OCI-LY3 (cell line): Measurements from ENCODE around the gene GRM8.

Experiments used
- H2AFZ ChIP-seq: fragments of 200-600, 300-600 bp; shearing (Covaris generic); 2 replicates; pipeline ENCODE4 v1.6.0; 2014; ENCODE audit warnings: antibody characterized with exemption, low read depth, low read length
- H3K27ac ChIP-seq: fragments of 200-600, 300-600 bp; sonication (generic); 2 replicates; pipeline ENCODE4 v1.5.1; 2014; ENCODE audit warnings: mild to moderate bottlenecking, low read length, moderate library complexity, mixed read lengths
- H3K27me3 ChIP-seq: fragments of 200-600, 300-600 bp; sonication (generic); 2 replicates; pipeline ENCODE4 v1.6.1; 2014; ENCODE audit warnings: low read depth, low read length, mixed read lengths
- H3K36me3 ChIP-seq: fragments of 200-600, 300-600 bp; sonication (generic); replicated peaks from 2 replicates; pipeline ENCODE3; 2014; ENCODE audit warnings: low read depth, low read length, mixed read lengths
- H3K4me1 ChIP-seq: fragments of 300-600, 200-600 bp; sonication (generic); 2 replicates; pipeline ENCODE4 v1.6.1; 2014; ENCODE audit warnings: low read length, mixed read lengths
- H3K4me2 ChIP-seq: fragments of 200-600, 300-600 bp; sonication (generic); 2 replicates; pipeline ENCODE4 v1.6.1; 2014; ENCODE audit warnings: low read length, mixed read lengths
- H3K4me3 ChIP-seq: fragments of 300-600, 200-600 bp; sonication (generic); 2 replicates; pipeline ENCODE4 v1.5.1; 2014; ENCODE audit warnings: antibody characterized with exemption, mild to moderate bottlenecking, low read length, moderate library complexity
- H3K79me2 ChIP-seq: fragments of 300-600, 200-600 bp; shearing (Covaris generic); 2 replicates; pipeline ENCODE4 v1.6.1; 2014; ENCODE audit warnings: mild to moderate bottlenecking, low read length, mixed read lengths
- H3K9ac ChIP-seq: fragments of 300-600, 200-600 bp; shearing (Covaris generic); 2 replicates; pipeline ENCODE4 v1.6.0; 2014; ENCODE audit warnings: mild to moderate bottlenecking, low read length, moderate library complexity
- H3K9me3 ChIP-seq: fragments of 200-600, 300-600 bp; shearing (Covaris generic); 2 replicates; pipeline ENCODE4 v1.6.1; 2014; ENCODE audit warnings: low read length, mixed read lengths; ENCODE audit not compliant: insufficient read depth
- H4K20me1 ChIP-seq: fragments of 200-600, 300-600 bp; sonication (generic); 2 replicates; pipeline ENCODE4 v1.6.1; 2016; ENCODE audit warnings: low read length, mixed read lengths; ENCODE audit not compliant: insufficient read depth
- CTCF ChIP-seq: fragments of 200-600, 300-600 bp; sonication (generic); IDR thresholded peaks from 2 replicates; pipeline ENCODE4 v1.5.1; 2014; ENCODE audit warnings: antibody characterized with exemption, low read length, low read depth
- EZH2phosphoT487 ChIP-seq: fragments of 200-600 bp; shearing (Covaris generic); IDR thresholded peaks from 2 replicates; pipeline ENCODE4 v1.6.1; 2018; ENCODE audit warnings: antibody characterized with exemption, mixed run types, low read depth

GRM8 gene

GRCh38 chr7:126973066-126973465 lies 279.7 kb downstream of the GRM8 start:
- H3K27me3 ChIP-seq, result no peaks in the 10 kb centered on the region
- H3K4me1 ChIP-seq, result no peaks in the 10 kb centered on the region
- TF ChIP-seq CTCF, result no peak
- H3K27ac ChIP-seq, result no peak overlapping the region
- no peaks in the 10 kb centered on the region for H4K20me1 ChIP-seq
- H3K4me3 ChIP-seq, result no peak overlapping the region
- no peak overlapping the region for H3K4me2 ChIP-seq
- H3K9me3 ChIP-seq, result no peaks in the 10 kb centered on the region
- H3K9ac ChIP-seq, result no peak overlapping the region
- H2AFZ ChIP-seq, result no peak overlapping the region
- H3K36me3 ChIP-seq, result no peaks in the 10 kb centered on the region
- H3K79me2 ChIP-seq, result no peaks in the 10 kb centered on the region

GRCh38 chr7:126972571-126972970 lies 280.2 kb downstream of the GRM8 start:
- H3K9me3 ChIP-seq, result no peaks in the 10 kb centered on the region
- no peak overlapping the region for H3K27ac ChIP-seq
- no peak overlapping the region for H3K4me2 ChIP-seq
- H3K27me3 ChIP-seq, result no peaks in the 10 kb centered on the region
- no peak overlapping the region for H3K4me3 ChIP-seq
- TF ChIP-seq CTCF (no peak), EZH2phosphoT487 (no peak)
- no peaks in the 10 kb centered on the region for H4K20me1 ChIP-seq
- H2AFZ ChIP-seq, result no peak overlapping the region
- no peak overlapping the region for H3K9ac ChIP-seq
- no peaks in the 10 kb centered on the region for H3K36me3 ChIP-seq
- H3K79me2 ChIP-seq, result no peaks in the 10 kb centered on the region
- no peaks in the 10 kb centered on the region for H3K4me1 ChIP-seq

- H3K4me3 ChIP-seq, result no peak overlapping the region
- no peaks in the 10 kb centered on the region for H3K27me3 ChIP-seq
- H3K4me2 ChIP-seq, result no peak overlapping the region
- TF ChIP-seq CTCF (no peak), EZH2phosphoT487 (no peak)
- H3K27ac ChIP-seq, result no peak overlapping the region
- H3K79me2 ChIP-seq, result no peaks in the 10 kb centered on the region
- no peak overlapping the region for H2AFZ ChIP-seq
- H3K36me3 ChIP-seq, result no peaks in the 10 kb centered on the region
- H4K20me1 ChIP-seq, result no peaks in the 10 kb centered on the region
- H3K4me1 ChIP-seq, result no peaks in the 10 kb centered on the region
- H3K9me3 ChIP-seq, result no peaks in the 10 kb centered on the region
- no peak overlapping the region for H3K9ac ChIP-seq
Measured at GRCh38 chr7:126959649-126960048, 293.1 kb downstream of the GRM8 start.

GRCh38 chr7:126958367-126958766 lies 294.4 kb downstream of the GRM8 start:
- Histone ChIP-seq H3K27me3 (no peaks in the 10 kb centered on the region), H3K4me2 (no peak overlapping the region), H3K4me3 (no peak overlapping the region), H3K79me2 (no peaks in the 10 kb centered on the region), H3K36me3 (no peaks in the 10 kb centered on the region), H3K9me3 (no peaks in the 10 kb centered on the region), H3K4me1 (no peaks in the 10 kb centered on the region), H3K9ac (no peak overlapping the region), H4K20me1 (no peaks in the 10 kb centered on the region), H2AFZ (no peak overlapping the region), H3K27ac (no peak overlapping the region)
- TF ChIP-seq CTCF, result no peak
- TF ChIP-seq EZH2phosphoT487, result no peak
